Neural crest cell (in vitro differentiated cells): ENCODE data around the gene SZRD1. TPM values are rescaled to one million over a fixed set of nuclear protein-coding genes. Genes with fewer than 3 reads are reported as not detected.
"Not testable (repeated sequence)": the region's sequence is repeated elsewhere in the genome, so short reads cannot be mapped to it uniquely, and the experiment has no call there.

ENCODE experiments used
- DNase-seq: peaks from one replicate; pipeline ENCODE4 v3.0.0; 2021; ENCODE audit warnings: low read depth, mixed read lengths, low spot score
- H3K27ac Mint-ChIP-seq: one replicate; pipeline ENCODE4 v1.8.0; 2021; ENCODE audit warnings: mild to moderate bottlenecking, mixed read lengths; ENCODE audit not compliant: unreplicated experiment
- H3K27me3 Mint-ChIP-seq: 2 replicates; pipeline ENCODE4 v1.8.0; 2021; ENCODE audit warnings: low read depth, mild to moderate bottlenecking, mixed read lengths
- H3K36me3 Mint-ChIP-seq: 2 replicates; pipeline ENCODE4 v1.8.0; 2021; ENCODE audit warnings: low read depth, mild to moderate bottlenecking, mixed read lengths
- H3K4me1 Mint-ChIP-seq: 2 replicates; pipeline ENCODE4 v1.8.0; 2021; ENCODE audit warnings: mixed read lengths
- H3K4me3 Mint-ChIP-seq: one replicate; pipeline ENCODE4 v1.8.0; 2021; ENCODE audit warnings: mild to moderate bottlenecking, mixed read lengths
- H3K9me3 Mint-ChIP-seq: 2 replicates; pipeline ENCODE4 v1.8.0; 2021; ENCODE audit warnings: mixed read lengths
- CTCF ChIP-seq: fragments of 200-600 bp; sonication (generic); conservative IDR thresholded peaks from 2 replicates; pipeline ENCODE4 v1.5.0; 2021; ENCODE audit warnings: antibody characterized with exemption, mild to moderate bottlenecking
- total RNA-seq: library from RNA; stranded (reverse); gene quantifications from 2 replicates; pipeline ENCODE4 v1.2.1, GENCODE V29; 2021

Gene SZRD1
- total RNA-seq, 1 donor from 2014 or later, result 153 TPM

- no peaks in the 10 kb centered on the region for H3K9me3 Mint-ChIP-seq
- no peaks in the 10 kb centered on the region for H3K27me3 Mint-ChIP-seq
- no peaks in the 10 kb centered on the region for H3K36me3 Mint-ChIP-seq
- TF ChIP-seq CTCF, result no peak
- H3K27ac Mint-ChIP-seq, result no peak overlapping the region
- no peak for DNase-seq
- peaks cover 23% of the 10 kb centered on the region for H3K4me1 Mint-ChIP-seq
- H3K4me3 Mint-ChIP-seq, result peak overlapping the region; percentile 86
Observed at GRCh38 chr1:16354619-16355018, 12.4 kb upstream of the SZRD1 start.

GRCh38 chr1:16356867-16357266 is 10.2 kb upstream of the SZRD1 start:
- Mint-ChIP-seq H3K4me3 (no peak overlapping the region), H3K27me3 (no peaks in the 10 kb centered on the region), H3K27ac (no peak overlapping the region), H3K9me3 (no peaks in the 10 kb centered on the region), H3K4me1 (peaks cover 5% of the 10 kb centered on the region), H3K36me3 (no peaks in the 10 kb centered on the region)
- no peak for DNase-seq
- TF ChIP-seq CTCF, result no peak

GRCh38 chr1:16365146-16365498 is 1.9 kb upstream of the SZRD1 start:
- not testable (repeated sequence) for H3K9me3 Mint-ChIP-seq, H3K27ac Mint-ChIP-seq, H3K4me3 Mint-ChIP-seq, H3K36me3 Mint-ChIP-seq, H3K27me3 Mint-ChIP-seq, DNase-seq
- peaks cover 27% of the 10 kb centered on the region for H3K4me1 Mint-ChIP-seq

- Mint-ChIP-seq H3K27me3 (no peaks in the 10 kb centered on the region), H3K4me1 (peaks cover 32% of the 10 kb centered on the region), H3K4me3 (peak overlapping the region; percentile 98), H3K36me3 (no peaks in the 10 kb centered on the region), H3K27ac (peak overlapping the region; percentile 99), H3K9me3 (no peaks in the 10 kb centered on the region)
- TF ChIP-seq CTCF, result no peak
- DNase-seq, result peak; percentile 60
Observed at GRCh38 chr1:16367258-16367967, 371 bp downstream of the SZRD1 start.

- H3K4me3 Mint-ChIP-seq, result peak overlapping the region; percentile 98
- H3K27me3 Mint-ChIP-seq, result no peaks in the 10 kb centered on the region
- TF ChIP-seq CTCF, result no peak
- DNase-seq, result no peak
- no peaks in the 10 kb centered on the region for H3K9me3 Mint-ChIP-seq
- peak overlapping the region; percentile 99 for H3K27ac Mint-ChIP-seq
- H3K36me3 Mint-ChIP-seq, result no peaks in the 10 kb centered on the region
- H3K4me1 Mint-ChIP-seq, result peaks cover 36% of the 10 kb centered on the region
Observed at GRCh38 chr1:16367968-16368890, 1.2 kb downstream of the SZRD1 start.

GRCh38 chr1:16369821-16370220 is 2.8 kb downstream of the SZRD1 start:
- Mint-ChIP-seq H3K27ac (no peak overlapping the region), H3K9me3 (no peaks in the 10 kb centered on the region), H3K4me3 (peak overlapping the region; percentile 98), H3K27me3 (no peaks in the 10 kb centered on the region), H3K36me3 (no peaks in the 10 kb centered on the region), H3K4me1 (peaks cover 43% of the 10 kb centered on the region)
- no peak for TF ChIP-seq CTCF
- DNase-seq, result no peak
